CD4-positive, alpha-beta T cell treated with Interleukin-21 for 1 hour (primary cell): ENCODE results near the gene CCDC184.
"Not testable (repeated sequence)": the region's sequence is repeated elsewhere in the genome, so short reads cannot be mapped to it uniquely, and the experiment has no call there.

ENCODE experiments used
- DNase-seq: peaks from one replicate; pipeline ENCODE4 v3.0.0-alpha.2; 2020

Gene CCDC184

DNA sequence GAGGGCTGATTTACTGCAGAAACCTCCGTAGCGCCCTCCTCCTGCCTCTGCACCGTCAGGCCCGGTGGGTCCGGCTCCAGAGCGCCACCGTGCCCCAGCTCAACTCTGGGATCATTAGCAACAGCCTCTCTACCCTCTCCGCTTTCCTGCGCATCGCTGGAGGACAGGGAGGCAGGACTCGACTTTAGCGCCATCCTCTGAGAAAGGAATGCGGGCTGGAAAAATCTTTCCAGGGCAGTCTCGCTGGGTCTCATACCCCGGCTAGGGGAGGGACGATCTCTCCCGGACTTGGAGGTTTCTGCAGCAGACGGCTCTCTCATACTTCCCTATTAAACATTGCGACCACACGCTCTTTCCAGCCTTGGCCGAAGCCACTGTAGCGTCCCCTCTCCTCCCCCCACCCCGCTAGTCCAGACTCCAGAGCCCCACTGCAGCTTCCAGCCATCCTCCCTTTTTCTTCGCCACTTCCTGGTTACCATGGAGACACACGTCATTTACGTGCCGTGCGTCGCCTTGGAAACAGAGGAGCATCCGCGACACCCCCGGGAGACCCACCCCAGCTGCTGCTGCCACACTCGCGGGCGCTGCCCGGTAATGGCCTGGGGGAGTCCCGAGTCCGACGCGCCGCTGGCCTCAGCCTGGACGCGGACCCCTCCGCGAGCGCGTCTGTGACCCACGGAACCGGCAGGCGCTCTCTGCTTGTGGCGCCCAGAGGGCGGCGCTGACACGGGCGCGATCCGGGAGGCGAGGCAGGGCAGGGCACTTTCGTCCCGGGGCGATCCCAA, at the start of gene CCDC184:
Gene CCDC184, plus strand, starts transcription at position 554 of the 785 bp plus-strand sequence. CDS start 479 bp downstream, outside the sequence.
- peak; percentile 89 for DNase-seq

DNA sequence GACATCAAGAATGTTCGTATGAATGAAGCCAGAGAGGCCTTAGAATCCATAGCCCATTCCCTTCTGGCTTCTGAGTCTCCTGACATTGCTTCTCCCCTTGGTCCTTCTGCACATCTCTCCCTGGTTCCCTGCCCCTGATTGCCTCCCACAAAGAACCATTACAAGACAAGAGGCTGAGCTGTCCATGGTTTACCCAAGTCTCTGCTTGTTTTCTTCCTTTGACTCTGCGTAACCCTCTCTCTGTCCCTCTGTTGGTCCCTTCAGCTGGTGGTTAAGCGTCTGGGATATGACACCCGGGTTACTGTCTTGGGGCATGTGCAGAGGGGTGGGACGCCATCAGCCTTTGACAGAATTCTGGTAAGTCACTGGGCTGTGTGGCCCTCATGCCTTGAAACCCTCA, 48.4 kb upstream of the CCDC184 start:
- no peak for DNase-seq

DNA sequence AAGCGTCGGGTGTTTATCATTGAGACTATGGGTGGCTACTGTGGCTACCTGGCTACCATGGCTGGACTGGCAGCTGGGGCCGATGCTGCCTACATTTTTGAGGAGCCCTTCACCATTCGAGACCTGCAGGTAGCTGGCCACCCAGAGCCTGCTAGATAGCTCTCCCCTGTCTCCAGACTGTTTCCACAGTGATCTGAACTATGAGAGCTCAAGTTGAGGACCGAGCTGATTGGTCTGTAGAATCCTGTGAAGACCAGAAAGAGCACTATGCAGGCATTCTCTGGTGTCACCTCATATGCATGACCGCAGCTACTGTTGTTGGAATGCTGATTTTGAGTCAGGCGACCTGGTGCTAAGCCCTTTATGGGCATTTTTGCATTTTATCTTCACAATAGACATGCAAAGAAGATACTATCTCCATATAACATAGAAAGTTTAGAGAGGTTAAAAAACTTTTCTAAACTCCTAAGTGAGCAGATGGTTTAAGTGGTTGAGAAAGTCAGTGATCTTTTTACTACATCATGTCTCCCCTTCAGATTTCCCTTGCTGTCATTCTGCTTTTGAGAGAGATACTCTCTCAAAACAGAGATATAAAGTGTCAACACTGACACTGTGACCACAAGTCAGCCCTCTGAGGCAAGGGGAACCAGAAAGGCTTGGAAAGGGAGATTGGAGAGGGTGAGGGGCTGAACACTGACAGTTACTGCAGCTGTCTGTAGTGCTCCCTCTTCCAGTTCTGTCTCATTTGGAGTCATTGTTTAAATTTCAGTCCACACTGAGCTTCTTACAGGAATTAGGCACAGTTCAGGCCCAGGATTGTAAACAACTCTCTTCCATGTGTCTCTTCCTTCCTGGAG, 40.4 kb upstream of the CCDC184 start:
- no peak for DNase-seq

DNA sequence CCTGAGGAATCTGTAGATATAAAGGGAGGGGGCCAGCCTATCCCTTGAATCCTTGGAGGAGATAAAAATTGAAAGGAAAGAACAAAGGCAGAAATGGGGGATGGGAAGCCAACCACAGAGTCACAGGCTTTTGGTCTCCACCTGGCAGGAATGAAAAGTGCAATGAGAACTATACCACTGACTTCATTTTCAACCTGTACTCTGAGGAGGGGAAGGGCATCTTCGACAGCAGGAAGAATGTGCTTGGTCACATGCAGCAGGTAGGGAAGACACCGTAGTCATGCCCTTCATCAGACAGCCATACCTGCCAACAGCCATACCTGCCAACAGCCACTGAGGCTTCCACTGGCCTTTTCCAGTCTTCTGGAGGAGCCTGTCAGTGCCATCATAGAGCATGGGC, 39.5 kb upstream of the CCDC184 start:
- no peak for DNase-seq

DNA sequence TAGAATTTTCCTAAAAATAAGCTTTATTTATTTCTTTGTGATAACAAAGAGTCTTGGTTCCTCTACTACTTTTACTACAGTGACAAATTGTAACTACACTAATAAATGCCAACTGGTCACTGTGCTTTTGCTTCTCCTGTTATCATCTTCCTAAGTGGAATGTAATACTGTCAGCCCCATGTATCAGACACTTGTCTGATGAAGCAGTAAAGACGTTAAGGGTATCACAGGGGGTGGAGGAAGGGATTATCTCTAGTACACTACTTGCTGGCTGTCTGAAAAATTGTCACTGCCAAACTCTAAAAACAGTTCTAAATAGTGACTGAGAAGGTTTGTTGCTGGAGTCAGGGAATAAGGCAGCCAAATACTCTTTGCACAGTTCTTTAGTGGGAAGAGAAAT, 37.5 kb upstream of the CCDC184 start:
- DNase-seq: no peak

DNA sequence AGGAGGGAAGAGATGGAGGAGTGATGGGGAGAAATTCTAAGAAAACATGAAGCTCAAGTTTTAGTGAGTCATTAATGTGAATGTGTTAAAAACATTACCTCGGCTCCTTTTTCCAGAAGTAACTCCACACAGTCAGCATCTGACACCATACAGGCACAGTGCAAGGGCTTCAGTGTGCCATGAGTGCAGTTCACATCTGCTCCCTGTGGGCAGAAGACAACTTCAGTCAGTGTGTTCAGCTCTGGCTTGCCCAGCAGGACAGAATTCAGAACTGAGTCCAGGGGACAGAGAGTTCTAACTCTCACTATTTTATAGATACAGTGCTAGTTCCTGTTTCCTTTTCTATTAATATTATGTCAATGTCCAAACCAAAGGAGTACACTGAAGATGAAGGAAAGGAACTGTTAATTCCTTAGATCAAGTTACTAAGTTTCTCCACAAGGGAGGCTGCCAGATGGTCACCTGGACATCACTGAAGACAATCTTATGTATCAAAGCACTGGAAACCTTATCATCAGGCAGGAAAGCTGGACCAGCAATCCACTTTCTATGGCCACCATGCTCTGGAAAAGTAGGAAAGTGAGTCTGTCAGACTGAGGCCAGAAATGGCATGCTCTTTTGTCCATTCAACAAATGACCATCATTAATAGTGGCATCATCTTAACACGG, 32.2 kb upstream of the CCDC184 start:
- no peak for DNase-seq

DNA sequence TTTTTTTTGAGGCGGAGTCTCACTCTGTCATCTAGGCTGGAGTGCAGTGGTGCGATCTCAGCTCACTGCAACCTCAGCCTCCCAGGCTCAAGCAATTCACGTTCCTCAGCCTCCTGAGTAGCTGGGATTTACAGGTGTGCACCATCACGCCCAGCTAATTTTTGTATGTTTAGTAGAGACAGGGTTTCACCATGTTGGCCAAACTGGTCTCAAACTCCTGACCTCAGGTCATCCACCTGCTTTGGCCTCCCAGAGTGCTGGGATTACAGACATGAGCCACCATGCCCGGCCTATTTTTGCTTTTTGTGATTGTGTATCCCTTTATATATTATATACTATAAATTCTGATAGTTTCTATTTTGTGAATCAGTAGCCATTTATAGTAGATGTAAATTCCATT, 27.7 kb upstream of the CCDC184 start:
- DNase-seq: not testable (repeated sequence)

DNA sequence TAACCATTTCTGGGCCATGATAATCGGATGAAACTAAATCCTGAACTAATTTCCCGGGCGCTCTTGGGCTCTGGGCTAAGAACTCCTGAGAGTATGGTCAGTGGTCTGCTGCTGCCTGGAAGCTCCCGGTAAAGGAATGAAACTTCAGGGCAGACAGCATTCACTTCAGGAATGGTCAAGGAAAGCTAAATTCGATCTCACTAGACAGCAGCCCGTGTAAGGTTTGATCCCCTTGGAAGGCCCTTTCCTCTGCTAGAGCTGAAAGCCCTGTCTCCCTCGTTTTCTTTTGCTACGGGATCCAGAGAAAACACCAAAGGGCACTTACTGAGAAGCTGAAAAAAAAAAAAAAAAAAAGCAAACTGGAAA, 26.8 kb upstream of the CCDC184 start:
- no peak for DNase-seq

DNA sequence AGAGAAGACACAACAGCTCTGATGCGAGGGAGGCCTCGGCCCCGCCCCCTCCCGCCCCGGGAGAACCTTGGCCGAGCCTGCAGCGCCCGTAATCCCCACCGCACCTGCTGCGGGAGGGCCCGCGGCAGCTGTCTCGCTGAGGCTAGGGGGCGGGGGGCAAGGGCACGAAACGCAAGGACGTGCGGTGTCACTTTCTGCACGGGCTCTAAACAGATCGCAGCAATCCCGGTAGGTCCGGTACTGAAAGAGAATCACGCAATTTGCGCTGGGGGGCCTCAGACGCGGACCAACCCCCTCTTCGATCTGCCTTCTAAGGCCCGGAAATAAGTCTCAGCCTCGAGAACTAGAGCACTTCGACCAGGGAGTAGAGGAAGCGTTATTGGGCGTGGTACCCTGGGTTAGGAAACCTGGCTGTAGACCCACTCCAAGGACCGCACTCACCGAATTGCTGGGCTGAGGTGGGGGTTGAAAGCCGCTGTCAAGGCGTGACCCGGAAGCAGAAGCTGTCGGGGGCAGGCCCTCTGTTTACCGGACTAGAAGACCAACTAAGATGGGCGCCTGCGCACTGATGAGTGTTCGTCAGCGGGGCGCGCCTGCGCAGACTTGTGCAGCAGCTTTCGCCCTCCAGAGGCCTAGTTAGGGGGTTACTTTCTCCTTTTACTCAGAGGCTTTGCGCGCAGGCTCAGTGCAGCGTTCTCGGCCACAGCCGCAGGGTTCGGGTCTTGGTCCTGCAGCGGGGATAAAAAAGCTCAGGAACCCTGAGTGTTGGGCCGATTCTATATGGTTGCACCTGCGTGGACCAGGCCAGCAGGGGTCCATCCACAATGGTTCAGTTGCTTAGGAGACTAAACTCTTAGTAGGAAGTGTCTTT, 26.2 kb upstream of the CCDC184 start, which contains the start of gene ASB8:
Gene ASB8, minus strand, starts transcription at position 498 of the 871 bp plus-strand sequence. CDS start 4,019 bp downstream, outside the sequence.
- DNase-seq: peak; percentile 99

DNA sequence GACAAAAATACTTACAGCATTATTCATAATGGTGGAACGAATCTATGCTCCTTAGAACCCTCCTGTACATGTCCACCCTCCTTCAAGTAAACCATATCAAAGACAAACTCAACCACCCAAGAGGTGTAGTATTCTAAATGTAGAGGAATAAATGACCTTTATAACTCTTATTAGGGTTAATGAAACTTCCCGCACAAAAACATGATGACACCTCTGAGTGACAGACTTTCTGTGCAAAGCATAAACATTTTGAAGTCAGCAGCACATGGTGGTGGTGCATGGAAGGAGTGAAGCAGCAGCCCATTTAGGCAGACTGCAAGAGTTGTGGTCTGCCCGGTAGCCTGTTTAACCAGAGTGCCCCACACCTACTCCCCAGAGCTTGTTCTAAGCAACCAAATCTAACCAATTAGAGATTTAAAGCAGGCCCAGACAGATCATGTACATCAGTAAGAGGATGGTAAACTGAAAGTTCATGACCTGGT, 25.5 kb upstream of the CCDC184 start:
- DNase-seq: peak; percentile 9

DNA sequence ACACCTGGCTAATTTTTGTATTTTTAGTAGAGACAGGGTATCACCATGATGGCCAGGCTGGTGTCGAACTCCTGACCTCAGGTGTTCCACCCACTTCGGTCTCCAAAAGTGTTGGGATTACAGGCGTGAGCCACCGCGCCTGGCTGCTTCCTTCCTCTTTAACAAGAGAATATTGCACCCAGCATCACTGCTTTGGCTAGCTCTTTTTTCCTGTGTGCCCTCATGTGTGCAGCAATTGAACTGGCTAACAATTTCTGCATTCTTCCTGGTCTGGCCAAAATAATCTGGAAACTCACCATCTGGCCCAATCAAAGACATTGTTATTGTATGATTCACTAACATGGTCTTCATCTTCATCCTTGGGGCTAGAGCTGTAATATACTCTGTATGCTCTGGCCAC, 23.4 kb upstream of the CCDC184 start:
- no peak for DNase-seq

DNA sequence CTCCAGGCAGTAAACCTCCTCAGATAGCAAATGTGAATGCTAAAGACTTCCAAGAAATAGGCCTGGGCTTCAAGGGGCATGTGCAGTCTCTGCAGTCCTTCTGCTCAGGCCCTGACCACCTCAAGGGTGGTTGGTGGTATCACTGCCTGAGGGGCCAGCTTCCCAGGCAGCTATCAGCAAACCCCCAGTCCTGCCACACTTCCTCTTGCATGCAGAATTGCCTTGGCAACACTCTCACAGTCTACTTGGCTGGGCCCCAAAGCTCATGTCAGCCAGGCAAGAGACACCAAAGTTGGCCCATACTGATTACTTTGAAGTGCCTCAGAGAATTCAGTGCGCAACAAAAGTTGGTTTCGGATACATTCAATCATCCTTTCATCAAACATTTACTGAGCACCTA, 22.6 kb upstream of the CCDC184 start:
- no peak for DNase-seq

DNA sequence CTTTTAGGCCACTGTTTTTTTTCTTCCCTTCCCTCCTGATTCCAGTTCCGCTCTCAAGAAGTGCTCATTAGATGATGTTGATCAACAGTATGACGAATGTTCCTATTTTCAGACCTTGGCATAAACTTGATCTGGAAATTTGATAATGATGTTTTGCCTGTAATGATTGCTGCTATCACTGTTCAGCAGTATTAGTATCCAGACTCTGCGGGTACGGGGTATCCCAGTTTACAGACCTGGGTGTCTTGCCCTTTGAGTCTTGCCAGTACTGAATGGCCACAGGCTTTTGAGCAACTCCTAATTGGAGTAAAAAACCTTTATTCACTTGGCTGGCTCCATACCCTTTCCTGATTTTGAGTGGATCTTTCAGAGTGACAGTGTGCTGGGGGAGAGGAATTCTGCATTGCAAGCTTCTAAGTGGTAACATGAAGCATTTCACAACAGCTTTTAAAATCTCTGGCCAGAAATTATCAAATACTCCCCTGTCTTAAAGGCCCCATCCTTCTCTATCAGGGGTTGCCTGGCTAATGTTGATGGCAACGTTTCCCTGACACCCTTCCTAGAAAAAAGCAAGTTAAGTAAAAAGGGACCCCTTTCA, 20.2 kb upstream of the CCDC184 start:
- no peak for DNase-seq

DNA sequence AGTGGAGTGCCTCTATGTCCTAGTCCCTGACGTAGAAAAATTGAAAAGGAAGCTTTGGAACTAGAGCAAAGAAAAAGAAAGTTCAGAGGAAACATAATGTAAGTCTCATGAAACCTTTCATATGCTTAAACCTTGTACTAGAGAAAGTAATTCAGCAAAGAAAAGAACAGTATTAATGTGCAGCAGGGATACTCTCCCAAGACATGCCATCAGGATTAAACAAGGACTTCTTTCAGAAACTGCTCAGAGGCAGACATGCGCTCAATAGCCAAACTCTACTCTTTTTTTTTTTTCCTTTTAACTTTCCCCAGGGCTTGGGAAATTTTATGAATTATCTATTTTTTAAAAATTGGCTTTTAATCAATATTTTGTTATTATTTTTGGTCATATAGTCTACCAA, 19.0 kb upstream of the CCDC184 start:
- no peak for DNase-seq

DNA sequence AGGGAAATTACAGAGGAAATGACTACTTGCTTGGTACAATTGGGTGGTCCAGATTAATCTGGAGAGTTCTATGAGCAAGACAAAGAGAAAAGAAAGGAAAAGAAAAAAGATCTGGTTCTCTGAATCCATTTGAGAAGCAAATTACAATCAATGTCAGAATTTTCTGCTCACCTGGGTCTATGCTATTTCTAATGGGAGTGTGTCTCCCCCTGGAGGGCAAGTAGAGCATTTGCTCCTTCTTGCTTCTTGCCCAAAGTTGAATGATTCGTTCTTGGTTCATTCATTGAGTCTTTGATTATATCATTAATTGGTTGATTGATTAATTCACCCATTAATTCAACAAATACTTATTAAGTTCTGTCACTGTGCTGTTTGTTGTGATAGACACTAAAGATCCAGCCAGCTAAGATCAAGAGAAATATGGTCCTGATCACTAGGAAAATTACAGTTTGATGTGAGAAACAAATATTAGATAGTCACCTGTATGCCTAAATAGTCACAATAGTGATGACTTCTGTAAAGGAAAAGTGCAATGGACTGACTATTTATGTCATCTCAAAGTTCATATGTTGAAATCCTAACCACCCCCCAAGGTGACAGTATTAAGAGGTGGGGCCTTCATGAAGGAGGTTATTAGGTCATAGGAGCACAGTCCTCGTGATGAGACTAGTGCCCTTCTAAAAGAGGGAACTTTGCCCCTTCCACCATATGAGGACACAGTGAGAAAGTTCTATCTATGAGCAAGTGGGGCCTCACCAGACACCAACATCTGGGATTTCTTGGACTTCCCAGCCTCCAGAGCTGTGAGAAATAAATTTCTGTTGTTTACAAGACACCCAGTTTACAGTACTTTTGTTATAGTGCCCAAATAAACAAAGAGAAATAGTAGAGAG, 18.1 kb upstream of the CCDC184 start:
- peak; percentile 78 for DNase-seq

DNA sequence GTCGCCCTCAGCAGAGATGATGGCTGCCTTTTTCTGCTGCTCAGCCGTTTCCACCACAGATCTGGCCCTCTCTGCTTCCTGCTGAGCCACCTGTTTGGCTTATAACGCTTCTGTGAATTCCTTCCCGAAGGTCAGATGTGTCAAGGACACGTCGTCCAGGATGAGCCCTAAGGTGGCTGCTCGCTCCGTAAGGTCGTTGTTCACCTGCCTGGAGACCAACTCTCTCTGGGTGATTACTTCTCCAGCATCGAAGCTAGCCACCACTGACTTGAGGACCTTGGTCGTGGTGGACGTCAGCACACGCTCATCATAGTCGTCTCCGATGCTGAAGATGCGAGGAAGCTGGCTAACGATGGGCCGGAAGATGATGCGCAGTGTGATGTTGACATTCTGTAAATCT, 14.4 kb upstream of the CCDC184 start:
- DNase-seq: no peak

DNA sequence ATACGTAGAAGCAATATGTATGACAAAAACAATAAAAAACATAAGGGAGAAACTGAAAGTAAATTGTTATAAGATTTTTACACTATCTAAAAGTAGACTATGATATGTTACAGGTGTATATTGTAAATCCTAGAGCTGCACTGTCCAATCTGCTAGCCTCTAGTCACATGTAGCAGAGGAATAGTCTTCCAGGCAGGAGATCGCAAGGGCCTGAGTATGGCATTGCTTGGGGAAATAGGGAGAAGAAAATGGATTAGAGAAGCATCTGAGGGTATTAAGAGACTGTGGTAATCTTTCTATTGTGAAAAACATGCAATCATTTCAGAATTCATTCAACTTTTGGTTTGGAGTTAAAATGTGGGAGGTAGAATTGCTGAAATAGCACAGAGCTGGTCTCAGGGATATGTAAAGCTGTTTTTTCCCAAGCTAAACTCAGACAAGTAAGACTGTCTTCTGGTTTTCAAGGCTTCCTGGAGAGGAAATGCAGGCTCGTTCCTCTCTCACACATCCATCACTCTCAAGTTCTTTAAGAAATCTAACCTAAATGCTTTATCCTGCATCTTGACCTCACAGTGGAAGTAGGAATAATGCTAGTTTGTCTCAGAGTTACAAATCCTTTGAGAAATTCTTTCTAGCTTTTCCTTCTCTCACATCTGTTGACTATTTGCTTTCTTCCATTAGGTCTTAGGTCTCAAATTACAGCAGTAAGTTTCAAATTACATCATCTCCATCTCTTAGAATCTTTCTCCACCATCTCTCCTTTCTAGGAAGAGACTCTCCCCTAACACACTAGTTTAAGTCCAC, 7.6 kb upstream of the CCDC184 start:
- DNase-seq: no peak

DNA sequence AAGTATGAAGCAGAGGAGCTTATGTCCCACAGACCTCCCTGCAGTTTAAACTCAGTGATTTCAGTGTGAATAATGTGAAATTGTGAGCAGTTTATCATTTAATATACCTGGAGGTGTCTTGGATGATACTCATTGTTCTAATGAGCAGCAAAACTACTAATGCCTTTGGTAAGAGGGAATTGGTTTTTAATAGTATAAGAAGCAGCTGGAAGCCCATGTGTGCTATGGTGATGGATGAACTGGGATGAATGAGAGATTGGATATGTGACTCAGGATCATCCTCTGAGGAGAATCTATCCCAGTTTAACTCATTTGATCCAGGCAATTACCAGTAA, 7.1 kb upstream of the CCDC184 start:
- no peak for DNase-seq

DNA sequence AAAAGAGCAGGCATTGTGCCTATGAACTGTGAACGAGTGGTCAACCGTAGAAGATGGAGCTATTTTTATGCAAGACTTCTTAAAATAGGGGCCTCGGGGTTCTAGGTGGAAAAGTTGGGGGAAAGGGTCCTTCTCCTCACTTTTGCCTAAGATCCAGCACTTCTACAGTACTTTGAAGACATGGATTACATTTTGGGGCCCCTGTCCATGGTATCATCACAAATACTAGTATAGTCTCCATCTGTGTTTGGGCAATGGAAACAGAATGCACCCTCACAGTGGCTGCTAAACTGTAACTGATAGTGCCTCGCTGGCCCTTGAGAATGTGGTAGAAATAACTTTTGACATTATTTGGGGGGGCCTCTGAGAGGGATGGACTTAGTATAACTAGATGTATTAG, 5.5 kb upstream of the CCDC184 start:
- DNase-seq: no peak

DNA sequence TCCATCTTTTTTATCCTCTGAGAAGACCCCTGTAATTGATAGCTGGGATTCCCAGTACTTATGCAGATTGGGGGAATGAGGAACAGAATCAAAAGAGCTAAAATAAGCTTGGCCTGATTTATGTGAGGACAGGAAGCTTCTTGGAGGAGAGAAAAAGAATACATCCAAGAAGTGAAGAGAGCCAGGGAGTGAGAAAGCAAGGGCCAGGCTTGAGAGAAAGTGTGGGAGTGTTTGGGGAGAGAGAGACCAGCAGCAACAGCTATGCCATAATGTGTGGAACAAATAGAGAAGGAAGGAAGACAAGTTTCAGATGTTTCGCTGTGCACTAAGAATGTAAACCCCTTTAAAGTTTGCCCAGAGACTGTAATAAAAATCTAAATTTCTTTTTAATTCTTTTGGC, 4.0 kb upstream of the CCDC184 start:
- no peak for DNase-seq
